UCSD-AML1 (cell line): ENCODE results near the gene PARP6.

Experiments used
- DNase-seq: peaks from one replicate; lab custom pipeline; 2025; ENCODE audit not compliant: unreplicated experiment; lab: John Stamatoyannopoulos, UW

The PARP6 gene

GRCh38 chr15:72231833-72232478 lies 40.4 kb downstream of the PARP6 start:
- no peak for DNase-seq

DNA sequence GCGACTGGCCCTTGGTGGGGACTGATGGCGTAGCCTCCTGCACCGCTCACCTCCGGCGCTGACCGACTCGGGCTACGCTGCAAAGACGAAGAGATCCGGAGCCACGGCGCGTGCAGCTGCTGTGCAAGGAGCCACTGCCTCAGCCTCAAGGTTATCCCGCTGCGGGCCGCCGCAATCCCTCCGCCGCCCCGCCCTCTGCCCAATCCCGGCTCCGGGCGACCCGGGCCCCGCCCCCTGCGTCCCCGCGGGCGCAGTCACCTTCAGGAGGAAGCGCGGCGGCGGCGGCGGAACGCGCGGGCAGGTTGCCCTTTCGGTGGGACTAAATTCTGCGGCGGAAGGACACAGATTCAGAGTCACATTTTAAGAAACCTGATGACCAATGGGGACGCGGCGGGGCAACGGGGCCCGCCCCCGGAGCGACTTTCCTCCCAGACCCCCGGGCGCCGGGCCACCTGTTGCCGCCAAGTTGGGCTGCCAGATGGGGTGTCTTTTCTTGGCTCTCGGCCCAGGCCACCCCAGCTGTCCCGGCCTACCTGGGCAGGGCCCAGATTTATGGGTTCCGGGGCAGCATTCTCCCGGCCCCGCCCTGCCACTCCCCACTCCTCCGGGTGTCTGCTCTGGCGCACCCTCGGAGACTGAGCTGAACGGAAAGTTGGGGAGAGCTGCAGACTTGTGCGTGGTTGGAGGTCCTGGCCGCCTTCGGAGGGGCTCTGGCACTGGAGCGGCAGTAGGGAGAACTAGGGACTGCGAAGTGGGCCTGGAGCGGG lies 41.1 kb downstream of the PARP6 start, which contains the start of gene PKM:
PKM (minus strand) TSS at position 125 of the 767 bp plus-strand sequence. CDS start 12,093 bp downstream, outside the sequence.
- DNase-seq, result peak; percentile 95

- peak; percentile 92 for DNase-seq
Measured at GRCh38 chr15:72230197-72231065, 41.9 kb downstream of the PARP6 start.

- no peak for DNase-seq
Measured at GRCh38 chr15:72229947-72230196, 42.5 kb downstream of the PARP6 start.

DNA sequence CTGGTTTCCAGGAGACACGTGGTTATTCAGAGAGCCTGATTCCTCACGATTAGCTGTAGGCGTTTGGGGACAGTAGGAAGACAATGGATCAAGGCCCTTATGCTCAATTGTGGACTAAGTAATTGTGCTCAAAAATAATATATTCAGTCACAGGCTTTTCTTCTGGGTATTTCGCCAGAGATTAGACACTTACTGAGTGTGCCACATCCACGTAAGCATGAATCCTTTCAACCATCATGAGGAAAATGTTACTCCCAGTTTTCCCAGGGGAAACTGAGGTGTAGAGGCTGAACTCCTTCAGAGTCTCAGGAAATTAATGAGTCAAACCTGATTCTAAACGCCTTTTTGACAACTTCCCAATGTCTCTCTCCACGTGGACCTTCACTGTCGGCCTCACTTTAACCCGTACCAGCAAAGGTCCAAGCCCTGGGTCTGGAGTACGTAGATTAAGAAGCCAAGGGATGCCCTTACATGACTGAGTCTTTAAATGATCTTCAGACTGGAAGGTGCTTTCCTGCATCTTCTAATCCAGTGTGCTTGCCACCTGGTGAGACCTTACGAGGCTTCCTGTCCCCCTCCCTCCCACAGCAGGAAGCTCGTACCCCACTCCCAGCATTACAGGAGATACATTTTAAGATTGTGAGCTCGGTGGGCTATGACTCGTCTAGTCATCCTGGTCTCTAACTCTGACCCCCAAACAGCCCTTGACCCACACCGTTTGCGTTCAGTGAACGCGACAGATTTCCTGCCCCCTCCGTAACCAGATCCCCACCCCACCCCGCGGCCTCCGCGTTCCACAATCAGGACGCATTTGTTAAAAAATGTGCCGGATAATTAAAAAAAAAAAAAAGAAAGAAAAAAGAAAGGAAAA lies 43.0 kb downstream of the PARP6 start:
- DNase-seq, result no peak

- DNase-seq, result no peak
Measured at GRCh38 chr15:72227720-72228119, 44.6 kb downstream of the PARP6 start.

DNA sequence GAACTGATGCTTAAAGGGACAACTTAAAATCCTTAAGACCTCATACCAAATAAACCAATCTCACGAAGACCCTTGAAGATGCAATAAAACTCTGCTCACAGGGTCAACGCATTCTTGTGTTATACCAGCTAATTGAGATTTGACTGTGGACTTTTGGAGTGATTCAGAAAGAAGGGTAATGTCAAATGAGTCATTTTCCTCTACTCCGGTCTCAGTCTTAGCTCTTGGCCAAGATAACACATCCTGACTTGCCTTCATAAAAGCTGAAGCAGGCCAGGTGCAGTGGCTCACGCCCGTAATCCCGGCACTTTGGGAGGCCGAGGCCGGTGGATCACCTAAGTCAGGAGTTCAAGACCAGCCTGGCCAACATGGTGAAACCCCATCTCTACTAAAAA lies 45.2 kb downstream of the PARP6 start:
- DNase-seq, result no peak

- DNase-seq, result no peak
Measured at GRCh38 chr15:72223278-72223677, 49.1 kb downstream of the PARP6 start.

- DNase-seq, result no peak
Measured at GRCh38 chr15:72222393-72222792, 50.0 kb downstream of the PARP6 start.

- DNase-seq, result no peak
Measured at GRCh38 chr15:72220687-72221086, 51.7 kb downstream of the PARP6 start.

- no peak for DNase-seq
Measured at GRCh38 chr15:72217216-72217615, 55.1 kb downstream of the PARP6 start.

DNA sequence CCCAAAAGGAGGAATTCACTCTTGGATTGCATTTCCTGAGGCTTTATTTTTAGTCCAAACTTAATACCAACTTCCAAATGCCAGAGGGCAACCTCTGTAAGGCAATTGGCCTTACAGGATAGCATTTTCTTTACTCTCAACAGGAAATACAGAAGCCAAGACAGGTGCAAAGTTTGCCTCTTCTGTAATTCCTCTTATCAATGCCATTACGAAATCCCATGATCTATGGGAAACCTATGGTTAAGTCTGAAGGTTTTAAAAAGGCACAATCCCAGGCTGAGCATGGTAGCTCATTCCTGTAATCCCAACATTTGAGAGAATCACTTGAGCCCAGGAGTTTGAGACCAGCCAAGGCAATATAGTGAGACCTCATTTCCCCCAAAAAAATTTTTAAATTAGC lies 56.3 kb downstream of the PARP6 start:
- no peak for DNase-seq

- DNase-seq, result no peak
Measured at GRCh38 chr15:72207558-72208085, 64.7 kb downstream of the PARP6 start.

GRCh38 chr15:72206677-72207000 lies 65.7 kb downstream of the PARP6 start:
- DNase-seq, result no peak

DNA sequence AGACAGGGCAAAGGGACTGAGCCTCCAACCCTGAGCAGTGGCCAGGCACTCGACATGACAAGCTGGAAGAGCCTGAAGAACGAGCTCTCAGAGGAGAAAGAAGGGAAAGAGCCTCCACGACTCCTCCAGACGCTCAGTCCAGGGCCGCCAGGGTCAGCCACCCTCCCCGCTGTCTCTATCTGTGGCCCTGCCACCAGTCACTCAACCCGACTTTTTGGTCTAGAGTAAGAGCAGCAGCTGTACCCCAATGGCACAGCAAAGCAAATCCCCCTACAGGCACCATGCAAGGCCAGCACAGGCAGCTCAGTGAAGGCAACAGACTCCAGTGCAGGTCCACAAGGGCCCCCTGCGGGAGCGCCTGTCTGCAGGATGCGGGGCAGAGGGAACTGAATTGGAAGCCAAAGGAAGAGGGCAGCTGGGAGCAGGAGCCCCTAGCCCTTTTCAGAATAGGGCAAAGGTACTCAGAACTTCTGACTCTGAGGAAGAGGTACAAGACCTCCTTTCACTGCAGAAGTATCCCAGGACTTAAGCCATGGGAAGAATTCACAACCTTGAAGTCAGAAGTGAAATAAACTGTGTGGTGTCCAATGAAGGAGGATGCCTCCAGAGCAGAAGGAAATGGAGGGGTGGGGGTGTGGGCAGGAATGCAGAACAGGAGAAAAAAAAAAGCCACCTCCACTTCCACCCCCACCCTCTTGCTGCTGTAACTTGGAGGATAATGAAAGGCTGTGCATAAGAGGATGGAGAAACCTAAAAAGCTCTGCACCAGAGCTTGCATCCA lies 66.3 kb downstream of the PARP6 start:
- DNase-seq, result no peak

GRCh38 chr15:72205273-72205672 lies 67.1 kb downstream of the PARP6 start:
- no peak for DNase-seq

- no peak for DNase-seq
Measured at GRCh38 chr15:72203507-72203837, 68.9 kb downstream of the PARP6 start.

DNA sequence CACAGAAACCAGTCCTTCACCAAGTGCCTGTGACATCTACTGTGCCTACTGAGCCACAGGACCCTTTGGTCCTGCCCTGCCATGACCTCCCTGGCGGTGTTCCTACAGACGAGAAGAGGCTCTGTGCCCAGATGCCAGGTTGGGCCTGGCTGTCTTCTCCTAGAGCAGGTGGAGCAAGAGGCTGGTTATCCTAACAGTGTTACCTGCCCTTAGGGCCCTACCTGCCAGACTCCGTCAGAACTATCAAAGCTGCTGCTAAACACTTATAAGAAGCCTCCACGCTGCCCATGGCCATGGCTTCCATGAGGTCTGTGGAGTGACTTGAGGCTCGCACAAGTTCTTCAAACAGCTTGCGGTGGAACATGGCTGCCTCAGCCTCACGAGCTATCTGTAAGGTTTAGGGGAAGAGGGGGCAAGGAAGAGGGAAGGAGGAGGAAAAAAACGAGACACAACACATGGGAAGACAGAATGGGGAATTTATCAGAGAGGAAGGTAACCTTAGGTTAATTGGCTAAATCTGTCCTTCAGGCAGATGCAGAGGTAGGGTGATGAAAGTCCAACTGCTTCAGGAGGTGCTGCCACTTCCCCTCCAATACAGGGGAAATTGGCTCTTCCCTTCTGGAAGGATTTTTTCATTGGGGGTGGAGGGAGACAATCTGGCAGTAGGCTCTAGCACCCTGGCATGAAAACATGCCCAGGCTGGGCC lies 69.4 kb downstream of the PARP6 start:
- DNase-seq, result no peak

DNA sequence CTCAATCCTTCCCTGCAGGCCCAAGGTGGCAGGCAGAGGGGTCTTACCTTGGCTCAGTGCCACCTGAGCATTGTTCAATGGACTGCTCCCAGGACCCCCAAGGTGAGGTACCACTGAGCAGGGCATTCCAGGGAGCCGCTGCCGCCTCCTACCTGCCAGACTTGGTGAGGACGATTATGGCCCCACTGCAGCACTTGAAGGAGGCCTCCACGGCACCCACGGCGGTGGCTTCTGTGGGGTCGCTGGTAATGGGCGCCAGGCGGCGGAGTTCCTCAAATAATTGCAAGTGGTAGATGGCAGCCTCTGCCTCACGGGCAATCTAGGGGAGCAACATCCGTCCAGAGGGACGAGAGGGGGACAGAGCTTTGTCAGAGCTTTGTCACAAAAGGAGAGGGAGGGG lies 70.1 kb downstream of the PARP6 start:
- DNase-seq, result no peak
